Loucy (cell line): ENCODE data around the gene IFT81.
A peak's percentile ranks its signal among the peaks of the same experiment; 100 is the strongest.

Experiments
- H2AFZ ChIP-seq: fragments of 200-600 bp; sonication (generic); 2 replicates; pipeline ENCODE4 v1.6.0; 2016; ENCODE audit warnings: antibody characterized with exemption, mild to moderate bottlenecking, low read length, moderate library complexity
- H3F3A ChIP-seq: fragments of 200-600 bp; 2 replicates; pipeline ENCODE4 v1.6.0; 2016; ENCODE audit warnings: antibody characterized with exemption, low read depth, mild to moderate bottlenecking
- H3K27me3 ChIP-seq: fragments of 200-600 bp; sonication (generic); 2 replicates; pipeline ENCODE4 v1.6.1; 2014; ENCODE audit warnings: low read length, mild to moderate bottlenecking; ENCODE audit not compliant: insufficient read depth, poor library complexity, severe bottlenecking
- H3K36me3 ChIP-seq: fragments of 200-600 bp; sonication (generic); 2 replicates; pipeline ENCODE4 v1.6.1; 2016; ENCODE audit warnings: low read length; ENCODE audit not compliant: insufficient read depth
- H3K4me1 ChIP-seq: fragments of 200-600 bp; sonication (generic); 2 replicates; pipeline ENCODE4 v1.5.1; 2014; ENCODE audit warnings: low read length, mild to moderate bottlenecking; ENCODE audit not compliant: insufficient read depth, poor library complexity, severe bottlenecking
- H3K4me2 ChIP-seq: fragments of 200-600 bp; sonication (generic); 2 replicates; pipeline ENCODE4 v1.6.0; 2014; ENCODE audit warnings: antibody characterized with exemption, low read length, low read depth, mild to moderate bottlenecking; ENCODE audit not compliant: poor library complexity, severe bottlenecking
- H3K4me3 ChIP-seq: fragments of 200-600 bp; sonication (generic); 2 replicates; pipeline ENCODE4 v1.5.1; 2014; ENCODE audit warnings: low read length, mild to moderate bottlenecking, mixed read lengths; ENCODE audit not compliant: poor library complexity, severe bottlenecking
- H3K79me2 ChIP-seq: fragments of 200-600 bp; sonication (generic); 2 replicates; pipeline ENCODE4 v1.6.1; 2014; ENCODE audit warnings: low read length; ENCODE audit not compliant: insufficient read depth
- H3K9ac ChIP-seq: fragments of 200-600 bp; sonication (generic); 2 replicates; pipeline ENCODE4 v1.6.0; 2014; ENCODE audit warnings: mild to moderate bottlenecking, low read depth, low read length, moderate library complexity; ENCODE audit not compliant: poor library complexity, severe bottlenecking
- H3K9me2 ChIP-seq: fragments of 200-600 bp; sonication (generic); replicated peaks from 2 replicates; pipeline ENCODE4 v1.6.1; 2016; ENCODE audit warnings: low read depth, low read length, mixed read lengths
- H3K9me3 ChIP-seq: fragments of 200-600 bp; sonication (generic); 2 replicates; pipeline ENCODE4 v1.6.1; 2014; ENCODE audit warnings: mild to moderate bottlenecking, antibody characterized with exemption, low read length, low read depth; ENCODE audit not compliant: insufficient read depth
- H4K20me1 ChIP-seq: fragments of 200-600 bp; sonication (generic); 2 replicates; pipeline ENCODE4 v1.6.0; 2014; ENCODE audit warnings: antibody characterized with exemption, low read length, mild to moderate bottlenecking; ENCODE audit not compliant: insufficient read depth, poor library complexity, severe bottlenecking
- EZH2phosphoT487 ChIP-seq: fragments of 200-600 bp; IDR thresholded peaks from 2 replicates; pipeline ENCODE4 v1.6.1; 2018; ENCODE audit warnings: antibody characterized with exemption, mild to moderate bottlenecking, moderate library complexity, borderline replicate concordance
- TF ChIP-seq, protein P1 (sequence below): fragments of 200-600 bp; sonication (generic); conservative IDR thresholded peaks from 2 replicates; pipeline ENCODE4 v1.5.1; 2014; ENCODE audit warnings: mild to moderate bottlenecking, antibody characterized with exemption, low read length

The IFT81 gene

DNA sequence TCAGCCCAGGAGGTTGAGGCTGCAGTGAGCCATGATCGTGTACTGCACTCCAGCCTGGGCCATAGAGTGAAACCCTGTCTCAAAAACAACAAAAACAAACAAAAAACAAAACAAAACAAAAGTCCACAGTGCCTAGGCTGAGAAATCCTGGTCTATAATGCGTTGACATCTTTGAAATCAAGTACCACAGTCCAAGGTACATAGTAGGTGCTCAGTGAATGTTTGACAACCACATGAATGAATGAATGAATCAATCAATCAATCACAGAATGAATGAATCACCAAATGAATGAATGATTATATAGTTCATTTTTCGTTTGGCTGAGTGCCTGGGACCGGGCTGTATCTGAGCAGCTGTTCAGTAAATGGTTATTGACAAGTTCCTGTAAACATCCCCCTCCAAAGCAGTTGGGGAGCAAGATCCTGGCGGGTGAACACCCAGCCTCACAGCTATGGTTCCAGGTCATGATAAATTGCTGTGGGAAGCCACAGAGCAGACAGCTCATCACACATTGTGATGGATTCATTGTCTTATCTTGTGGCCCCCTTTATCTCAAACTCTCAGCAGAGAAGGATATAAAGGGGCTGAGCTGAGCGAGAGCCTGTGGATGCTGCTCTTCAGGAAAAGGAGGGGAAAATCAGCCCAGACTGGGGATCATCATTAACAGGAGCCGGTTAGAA lies 30.4 kb upstream of the IFT81 start:
- Histone ChIP-seq H3K9me2 (no peaks in the 10 kb centered on the region), H3K79me2 (no peaks in the 10 kb centered on the region), H3K9me3 (no peaks in the 10 kb centered on the region), H3F3A (no peaks in the 10 kb centered on the region), H3K9ac (no peak overlapping the region), H3K4me3 (no peak overlapping the region), H2AFZ (no peak overlapping the region), H4K20me1 (no peaks in the 10 kb centered on the region), H3K36me3 (no peaks in the 10 kb centered on the region), H3K4me1 (no peaks in the 10 kb centered on the region), H3K27me3 (no peaks in the 10 kb centered on the region), H3K4me2 (no peak overlapping the region)
- TF ChIP-seq, protein P1, sequence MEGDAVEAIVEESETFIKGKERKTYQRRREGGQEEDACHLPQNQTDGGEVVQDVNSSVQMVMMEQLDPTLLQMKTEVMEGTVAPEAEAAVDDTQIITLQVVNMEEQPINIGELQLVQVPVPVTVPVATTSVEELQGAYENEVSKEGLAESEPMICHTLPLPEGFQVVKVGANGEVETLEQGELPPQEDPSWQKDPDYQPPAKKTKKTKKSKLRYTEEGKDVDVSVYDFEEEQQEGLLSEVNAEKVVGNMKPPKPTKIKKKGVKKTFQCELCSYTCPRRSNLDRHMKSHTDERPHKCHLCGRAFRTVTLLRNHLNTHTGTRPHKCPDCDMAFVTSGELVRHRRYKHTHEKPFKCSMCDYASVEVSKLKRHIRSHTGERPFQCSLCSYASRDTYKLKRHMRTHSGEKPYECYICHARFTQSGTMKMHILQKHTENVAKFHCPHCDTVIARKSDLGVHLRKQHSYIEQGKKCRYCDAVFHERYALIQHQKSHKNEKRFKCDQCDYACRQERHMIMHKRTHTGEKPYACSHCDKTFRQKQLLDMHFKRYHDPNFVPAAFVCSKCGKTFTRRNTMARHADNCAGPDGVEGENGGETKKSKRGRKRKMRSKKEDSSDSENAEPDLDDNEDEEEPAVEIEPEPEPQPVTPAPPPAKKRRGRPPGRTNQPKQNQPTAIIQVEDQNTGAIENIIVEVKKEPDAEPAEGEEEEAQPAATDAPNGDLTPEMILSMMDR = no peak
- no peak for TF ChIP-seq EZH2phosphoT487

DNA sequence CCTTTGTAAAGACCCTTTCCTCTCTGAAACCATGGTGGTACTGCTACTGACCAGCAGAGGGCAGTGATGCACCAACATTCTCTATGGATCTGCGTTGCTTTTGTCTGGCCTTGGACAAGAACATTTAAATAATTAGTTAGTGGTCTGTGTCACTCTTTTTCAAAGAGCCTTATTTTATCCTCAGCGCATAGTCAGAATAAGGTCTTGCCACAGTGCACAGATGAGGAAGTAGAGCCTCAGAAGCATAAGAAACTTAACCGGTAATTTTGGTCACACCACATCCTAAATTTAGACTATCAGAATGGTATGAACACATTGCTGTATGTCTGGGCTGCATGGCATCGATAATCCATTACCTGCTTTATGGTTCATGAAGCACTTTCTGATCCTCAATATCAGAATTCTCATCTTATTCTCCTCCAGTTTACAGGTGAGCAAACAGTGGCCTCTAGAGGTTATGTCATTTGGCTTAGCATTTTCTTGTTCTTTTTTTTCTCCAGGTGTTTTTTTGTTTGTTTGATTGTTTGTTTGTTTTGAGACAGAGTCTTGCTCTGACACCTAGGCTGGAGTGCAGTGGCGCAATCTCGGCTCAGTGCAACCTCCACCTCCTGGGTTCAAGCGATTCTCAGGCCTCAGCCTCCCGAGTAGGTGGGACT lies 23.7 kb upstream of the IFT81 start:
- Histone ChIP-seq H3K36me3 (no peaks in the 10 kb centered on the region), H3K27me3 (no peaks in the 10 kb centered on the region), H3K9ac (peak overlapping the region; percentile 41), H3F3A (no peaks in the 10 kb centered on the region), H3K4me1 (peaks cover 3% of the 10 kb centered on the region), H3K9me3 (no peaks in the 10 kb centered on the region), H2AFZ (peak overlapping the region; percentile 85), H4K20me1 (no peaks in the 10 kb centered on the region), H3K4me3 (peak overlapping the region; percentile 29), H3K79me2 (no peaks in the 10 kb centered on the region), H3K4me2 (peak overlapping the region; percentile 55), H3K9me2 (no peaks in the 10 kb centered on the region)
- TF ChIP-seq, protein P1 = peak; percentile 97
- no peak for TF ChIP-seq EZH2phosphoT487

DNA sequence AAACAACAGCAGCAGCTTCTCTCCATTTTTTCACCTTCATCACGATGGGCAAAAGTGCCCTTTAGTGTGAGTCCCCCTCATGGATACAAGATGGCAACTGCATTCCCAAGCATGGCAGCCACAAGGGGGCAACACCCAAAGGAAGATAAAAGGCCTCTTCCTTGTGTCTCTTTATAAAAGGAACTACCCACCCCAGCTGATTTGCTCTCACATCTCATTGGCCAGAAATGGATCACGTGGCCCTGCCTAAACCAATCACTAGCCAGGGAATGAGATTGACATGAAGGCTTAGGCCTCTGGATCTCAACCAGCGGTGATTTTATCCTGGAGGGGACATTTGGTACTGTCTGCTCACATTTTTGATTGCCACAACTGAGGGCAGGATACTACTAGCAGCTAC lies 21.9 kb upstream of the IFT81 start:
- Histone ChIP-seq H3K9me2 (no peaks in the 10 kb centered on the region), H3K9me3 (no peaks in the 10 kb centered on the region), H3K36me3 (no peaks in the 10 kb centered on the region), H3K27me3 (no peaks in the 10 kb centered on the region), H4K20me1 (no peaks in the 10 kb centered on the region), H3K9ac (no peak overlapping the region), H3K4me3 (no peak overlapping the region), H3K79me2 (no peaks in the 10 kb centered on the region), H3F3A (no peaks in the 10 kb centered on the region), H3K4me2 (no peak overlapping the region), H3K4me1 (peaks cover 3% of the 10 kb centered on the region), H2AFZ (peak overlapping the region; percentile 84; the same call in 1 of the 2 replicates)
- TF ChIP-seq EZH2phosphoT487 = no peak
- TF ChIP-seq, protein P1 = peak; percentile 87
